SK-N-SH treated with all-trans-retinoic acid at 6 μM for 48 hours (cell line): ENCODE results near the gene GALNT7.

Experiments
- ATAC-seq: fragments of 200-7000 bp; cut with Tn5 transposase; 3 replicates; pipeline ENCODE4 v1.9.1; 2020; ENCODE audit warnings: mild to moderate bottlenecking, moderate library complexity
- ARNTL ChIP-seq: fragments of 450-650 bp; formaldehyde crosslinking; IDR thresholded peaks from 2 replicates; pipeline ENCODE4 v1.5.0; 2020; ENCODE audit warnings: low read depth, mild to moderate bottlenecking, moderate library complexity, borderline replicate concordance
- BACH2 ChIP-seq: fragments of 250-450 bp; sonication (Bioruptor Pico); IDR thresholded peaks from 2 replicates; pipeline ENCODE4 v1.9.0; 2021; ENCODE audit warnings: mild to moderate bottlenecking, borderline replicate concordance
- CSDC2 ChIP-seq: fragments of 250-450 bp; sonication (Bioruptor Pico); IDR thresholded peaks from 2 replicates; pipeline ENCODE4 v1.5.0; 2020; ENCODE audit warnings: mild to moderate bottlenecking, moderate library complexity
- ESRRG ChIP-seq: fragments of 250-450 bp; sonication (Bioruptor Pico); IDR thresholded peaks from 2 replicates; pipeline ENCODE4 v1.6.1; 2021; ENCODE audit warnings: mild to moderate bottlenecking
- GLIS3 ChIP-seq: fragments of 250-450 bp; sonication (Bioruptor Pico); IDR thresholded peaks from 2 replicates; pipeline ENCODE4 v1.5.0; 2020; ENCODE audit warnings: mild to moderate bottlenecking, moderate library complexity
- ISL1 ChIP-seq: fragments of 250-450 bp; sonication (Bioruptor Pico); IDR thresholded peaks from 2 replicates; pipeline ENCODE4 v2.1.2; 2022; ENCODE audit warnings: mild to moderate bottlenecking, moderate library complexity
- PPARA ChIP-seq: fragments of 250-450 bp; sonication (Bioruptor Pico); IDR thresholded peaks from 2 replicates; pipeline ENCODE4 v1.5.0; 2020; ENCODE audit warnings: mild to moderate bottlenecking, borderline replicate concordance
- RARB ChIP-seq: fragments of 250-450 bp; sonication (Bioruptor Pico); IDR thresholded peaks from 2 replicates; pipeline ENCODE4 v1.8.0; 2021; ENCODE audit warnings: mild to moderate bottlenecking, moderate library complexity
- TCF4 ChIP-seq: fragments of 250-450 bp; sonication (Bioruptor Pico); IDR thresholded peaks from 2 replicates; pipeline ENCODE4 v1.8.0; 2021; ENCODE audit warnings: mild to moderate bottlenecking, moderate library complexity, borderline replicate concordance
- TOX ChIP-seq: fragments of 250-450 bp; sonication (Bioruptor Pico); IDR thresholded peaks from 2 replicates; pipeline ENCODE4 v1.8.0; 2021; ENCODE audit warnings: mild to moderate bottlenecking, moderate library complexity, borderline replicate concordance
- ZC3H10 ChIP-seq: fragments of 250-450 bp; sonication (Bioruptor Pico); IDR thresholded peaks from 2 replicates; pipeline ENCODE4 v1.5.1; 2021; ENCODE audit warnings: mild to moderate bottlenecking, moderate library complexity
- ZFP3 ChIP-seq: fragments of 250-450 bp; sonication (Bioruptor Pico); IDR thresholded peaks from 2 replicates; pipeline ENCODE4 v1.5.0; 2020; ENCODE audit warnings: mild to moderate bottlenecking, moderate library complexity
- ZFP30 ChIP-seq: fragments of 450-650 bp; formaldehyde crosslinking; IDR thresholded peaks from 2 replicates; pipeline ENCODE4 v1.5.0; 2022; ENCODE audit warnings: mild to moderate bottlenecking, moderate library complexity
- ZNF565 ChIP-seq: fragments of 450-650 bp; formaldehyde crosslinking; conservative IDR thresholded peaks from 2 replicates; pipeline ENCODE4 v1.5.0; 2020; ENCODE audit warnings: low read depth, mild to moderate bottlenecking, moderate library complexity
- ZNF70 ChIP-seq: fragments of 450-650 bp; formaldehyde crosslinking; IDR thresholded peaks from 2 replicates; pipeline ENCODE4 v1.5.0; 2020; ENCODE audit warnings: mild to moderate bottlenecking, moderate library complexity
- ZNF8 ChIP-seq: fragments of 450-650 bp; formaldehyde crosslinking; IDR thresholded peaks from 2 replicates; pipeline ENCODE4 v1.5.0; 2020; ENCODE audit warnings: mild to moderate bottlenecking, moderate library complexity
- TF ChIP-seq, protein P1 (sequence below): fragments of 250-450 bp; sonication (Bioruptor Pico); IDR thresholded peaks from 2 replicates; pipeline ENCODE4 v1.5.0; 2020; ENCODE audit warnings: mild to moderate bottlenecking, moderate library complexity
- TF ChIP-seq, protein P2 (sequence below): fragments of 250-450 bp; sonication (Bioruptor Pico); IDR thresholded peaks from 2 replicates; pipeline ENCODE4 v1.8.0; 2020; ENCODE audit warnings: mild to moderate bottlenecking, moderate library complexity, borderline replicate concordance
- TF ChIP-seq, protein P3 (sequence below): fragments of 250-450 bp; sonication (Bioruptor Pico); IDR thresholded peaks from 2 replicates; pipeline ENCODE4 v1.5.1; 2021; ENCODE audit warnings: mild to moderate bottlenecking, moderate library complexity
- TF ChIP-seq, protein P4 (sequence below): fragments of 250-450 bp; sonication (Bioruptor Pico); IDR thresholded peaks from 2 replicates; pipeline ENCODE4 v1.5.1; 2020; ENCODE audit warnings: low read depth, mild to moderate bottlenecking, moderate library complexity

The GALNT7 gene

DNA sequence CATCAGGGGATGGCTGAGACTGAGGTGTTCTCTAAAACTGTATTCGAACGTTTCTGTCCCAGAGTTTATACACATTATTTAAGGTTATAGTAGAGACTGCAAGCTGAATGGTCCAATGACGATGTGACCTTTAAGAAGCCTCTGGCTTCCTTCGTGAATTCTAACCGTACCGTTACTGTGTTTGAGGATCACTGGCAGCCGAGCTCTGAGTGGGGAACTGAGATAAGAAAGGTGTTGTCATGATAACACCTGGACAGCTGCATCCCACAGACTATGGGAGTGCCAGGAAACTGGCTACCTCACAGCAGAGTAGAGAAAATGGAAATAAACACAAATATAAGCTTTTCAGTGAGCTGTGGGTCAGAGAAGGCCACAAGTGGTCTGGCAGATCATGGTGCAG is 106.5 kb downstream of the GALNT7 start (continued):
- TF ChIP-seq, protein P1, sequence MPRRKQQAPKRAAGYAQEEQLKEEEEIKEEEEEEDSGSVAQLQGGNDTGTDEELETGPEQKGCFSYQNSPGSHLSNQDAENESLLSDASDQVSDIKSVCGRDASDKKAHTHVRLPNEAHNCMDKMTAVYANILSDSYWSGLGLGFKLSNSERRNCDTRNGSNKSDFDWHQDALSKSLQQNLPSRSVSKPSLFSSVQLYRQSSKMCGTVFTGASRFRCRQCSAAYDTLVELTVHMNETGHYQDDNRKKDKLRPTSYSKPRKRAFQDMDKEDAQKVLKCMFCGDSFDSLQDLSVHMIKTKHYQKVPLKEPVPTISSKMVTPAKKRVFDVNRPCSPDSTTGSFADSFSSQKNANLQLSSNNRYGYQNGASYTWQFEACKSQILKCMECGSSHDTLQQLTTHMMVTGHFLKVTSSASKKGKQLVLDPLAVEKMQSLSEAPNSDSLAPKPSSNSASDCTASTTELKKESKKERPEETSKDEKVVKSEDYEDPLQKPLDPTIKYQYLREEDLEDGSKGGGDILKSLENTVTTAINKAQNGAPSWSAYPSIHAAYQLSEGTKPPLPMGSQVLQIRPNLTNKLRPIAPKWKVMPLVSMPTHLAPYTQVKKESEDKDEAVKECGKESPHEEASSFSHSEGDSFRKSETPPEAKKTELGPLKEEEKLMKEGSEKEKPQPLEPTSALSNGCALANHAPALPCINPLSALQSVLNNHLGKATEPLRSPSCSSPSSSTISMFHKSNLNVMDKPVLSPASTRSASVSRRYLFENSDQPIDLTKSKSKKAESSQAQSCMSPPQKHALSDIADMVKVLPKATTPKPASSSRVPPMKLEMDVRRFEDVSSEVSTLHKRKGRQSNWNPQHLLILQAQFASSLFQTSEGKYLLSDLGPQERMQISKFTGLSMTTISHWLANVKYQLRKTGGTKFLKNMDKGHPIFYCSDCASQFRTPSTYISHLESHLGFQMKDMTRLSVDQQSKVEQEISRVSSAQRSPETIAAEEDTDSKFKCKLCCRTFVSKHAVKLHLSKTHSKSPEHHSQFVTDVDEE: no peak
- TF ChIP-seq, all 23 proteins: peak for 0

DNA sequence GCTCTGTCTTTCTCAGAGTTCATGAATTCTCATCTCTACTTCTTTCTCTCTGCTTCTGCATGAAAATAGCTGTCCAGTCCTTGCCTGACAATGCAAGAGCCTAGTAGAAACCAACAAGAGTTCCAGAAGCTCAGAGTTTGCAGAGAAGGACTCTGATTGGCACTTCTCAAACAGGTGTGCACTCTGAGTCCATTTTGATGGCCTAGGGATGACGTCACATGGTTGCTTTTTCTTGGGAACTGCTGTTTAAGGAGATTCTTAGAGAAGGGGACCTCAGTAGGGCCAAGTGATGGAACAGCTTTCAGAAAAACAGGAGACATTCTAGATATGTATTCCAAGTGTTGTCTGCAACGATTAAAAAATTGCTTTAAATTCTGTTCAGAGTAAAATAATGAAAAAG is 108.7 kb downstream of the GALNT7 start:
- no peak for ATAC-seq
- TF ChIP-seq ZNF565 (CRISPR knock-in tag) (no peak), ZFP3 (CRISPR knock-in tag) (no peak), TOX (CRISPR knock-in tag) (no peak), BACH2 (CRISPR knock-in tag) (no peak), ZNF8 (no peak), GLIS3 (no peak), ZFP30 (CRISPR knock-in tag) (no peak), ARNTL (no peak), CSDC2 (CRISPR knock-in tag) (no peak), ISL1 (CRISPR knock-in tag) (no peak), PPARA (CRISPR knock-in tag) (no peak), ZNF70 (CRISPR knock-in tag) (no peak), ZC3H10 (CRISPR knock-in tag) (no peak)
- TF ChIP-seq, protein P2, sequence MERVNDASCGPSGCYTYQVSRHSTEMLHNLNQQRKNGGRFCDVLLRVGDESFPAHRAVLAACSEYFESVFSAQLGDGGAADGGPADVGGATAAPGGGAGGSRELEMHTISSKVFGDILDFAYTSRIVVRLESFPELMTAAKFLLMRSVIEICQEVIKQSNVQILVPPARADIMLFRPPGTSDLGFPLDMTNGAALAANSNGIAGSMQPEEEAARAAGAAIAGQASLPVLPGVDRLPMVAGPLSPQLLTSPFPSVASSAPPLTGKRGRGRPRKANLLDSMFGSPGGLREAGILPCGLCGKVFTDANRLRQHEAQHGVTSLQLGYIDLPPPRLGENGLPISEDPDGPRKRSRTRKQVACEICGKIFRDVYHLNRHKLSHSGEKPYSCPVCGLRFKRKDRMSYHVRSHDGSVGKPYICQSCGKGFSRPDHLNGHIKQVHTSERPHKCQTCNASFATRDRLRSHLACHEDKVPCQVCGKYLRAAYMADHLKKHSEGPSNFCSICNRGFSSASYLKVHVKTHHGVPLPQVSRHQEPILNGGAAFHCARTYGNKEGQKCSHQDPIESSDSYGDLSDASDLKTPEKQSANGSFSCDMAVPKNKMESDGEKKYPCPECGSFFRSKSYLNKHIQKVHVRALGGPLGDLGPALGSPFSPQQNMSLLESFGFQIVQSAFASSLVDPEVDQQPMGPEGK: no peak
- TF ChIP-seq, protein P1: no peak
- TF ChIP-seq, protein P3, sequence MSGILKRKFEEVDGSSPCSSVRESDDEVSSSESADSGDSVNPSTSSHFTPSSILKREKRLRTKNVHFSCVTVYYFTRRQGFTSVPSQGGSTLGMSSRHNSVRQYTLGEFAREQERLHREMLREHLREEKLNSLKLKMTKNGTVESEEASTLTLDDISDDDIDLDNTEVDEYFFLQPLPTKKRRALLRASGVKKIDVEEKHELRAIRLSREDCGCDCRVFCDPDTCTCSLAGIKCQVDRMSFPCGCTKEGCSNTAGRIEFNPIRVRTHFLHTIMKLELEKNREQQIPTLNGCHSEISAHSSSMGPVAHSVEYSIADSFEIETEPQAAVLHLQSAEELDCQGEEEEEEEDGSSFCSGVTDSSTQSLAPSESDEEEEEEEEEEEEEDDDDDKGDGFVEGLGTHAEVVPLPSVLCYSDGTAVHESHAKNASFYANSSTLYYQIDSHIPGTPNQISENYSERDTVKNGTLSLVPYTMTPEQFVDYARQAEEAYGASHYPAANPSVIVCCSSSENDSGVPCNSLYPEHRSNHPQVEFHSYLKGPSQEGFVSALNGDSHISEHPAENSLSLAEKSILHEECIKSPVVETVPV (CRISPR knock-in tag): no peak

DNA sequence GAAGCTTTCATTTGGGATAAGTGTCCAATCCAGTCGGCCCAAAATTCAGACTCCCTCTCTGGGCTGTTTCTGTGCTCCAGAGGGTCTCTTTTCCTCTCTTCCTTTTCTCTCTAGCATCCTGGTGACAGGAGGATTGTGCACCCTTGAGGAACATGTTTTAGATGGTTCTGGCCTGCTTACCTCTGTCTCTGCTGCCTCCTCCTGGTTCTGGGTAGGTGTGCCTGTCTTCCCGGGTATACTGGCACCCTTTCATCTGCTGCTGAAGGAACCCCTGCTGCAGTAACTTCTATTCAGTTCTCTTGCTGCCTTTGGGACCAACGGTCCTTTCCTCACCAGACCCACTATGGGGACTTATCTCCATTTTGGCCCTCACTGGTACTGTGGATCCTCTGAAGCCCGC is 112.4 kb downstream of the GALNT7 start:
- ATAC-seq: no peak
- TF ChIP-seq, protein P2: no peak
- TF ChIP-seq ZC3H10 (CRISPR knock-in tag): no peak

DNA sequence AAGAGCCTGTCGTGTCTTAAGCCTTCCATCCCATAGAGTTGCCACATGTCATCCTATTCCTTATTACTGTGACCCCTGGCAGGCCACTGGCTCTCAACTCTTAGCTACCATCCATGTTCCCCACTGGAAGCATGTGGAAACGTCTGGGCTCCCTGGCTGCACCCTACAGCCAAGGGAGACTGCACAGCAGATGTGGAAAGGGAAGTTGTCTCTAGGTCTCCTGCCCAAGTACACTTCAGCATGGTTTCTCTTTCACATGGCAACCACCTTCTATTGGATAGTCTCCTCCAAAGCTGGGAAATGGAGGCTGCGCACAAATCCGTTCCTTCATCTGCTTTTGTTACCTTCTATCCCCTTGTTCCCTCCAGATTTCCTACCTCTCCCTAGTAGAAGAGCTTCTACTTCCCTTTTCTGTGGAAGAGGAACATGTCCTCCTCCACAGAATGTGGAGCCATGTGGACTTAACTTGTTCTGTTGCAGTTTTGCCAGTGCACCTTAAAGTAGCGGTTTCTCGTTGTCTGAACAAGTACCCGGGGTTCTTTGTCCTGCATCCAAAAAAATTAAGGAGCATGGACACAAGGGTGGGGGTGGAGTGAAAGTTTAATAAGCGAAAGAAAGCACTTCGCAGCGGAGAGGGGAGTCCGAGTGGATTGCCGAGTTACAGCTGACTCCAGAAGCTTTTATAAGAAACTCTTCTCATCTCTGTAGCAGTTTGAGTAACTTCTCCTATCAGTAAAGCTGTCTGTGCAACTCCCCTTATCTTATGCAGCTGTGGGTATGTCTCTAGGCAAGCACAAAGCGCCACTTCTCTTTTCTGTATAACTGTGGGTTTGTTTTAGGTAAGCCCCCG is 113.0 kb downstream of the GALNT7 start:
- no peak for TF ChIP-seq TCF4 (CRISPR knock-in tag)
- no peak for TF ChIP-seq TOX (CRISPR knock-in tag)
- TF ChIP-seq CSDC2 (CRISPR knock-in tag): no peak
- TF ChIP-seq PPARA (CRISPR knock-in tag): no peak
- no peak for TF ChIP-seq ZC3H10 (CRISPR knock-in tag)
- TF ChIP-seq ZNF70 (CRISPR knock-in tag): no peak
- TF ChIP-seq RARB (CRISPR knock-in tag): no peak
- no peak for TF ChIP-seq ESRRG (CRISPR knock-in tag)
- TF ChIP-seq ISL1 (CRISPR knock-in tag): no peak
- TF ChIP-seq, protein P1: no peak
- TF ChIP-seq ZFP30 (CRISPR knock-in tag): no peak
- TF ChIP-seq, protein P4, sequence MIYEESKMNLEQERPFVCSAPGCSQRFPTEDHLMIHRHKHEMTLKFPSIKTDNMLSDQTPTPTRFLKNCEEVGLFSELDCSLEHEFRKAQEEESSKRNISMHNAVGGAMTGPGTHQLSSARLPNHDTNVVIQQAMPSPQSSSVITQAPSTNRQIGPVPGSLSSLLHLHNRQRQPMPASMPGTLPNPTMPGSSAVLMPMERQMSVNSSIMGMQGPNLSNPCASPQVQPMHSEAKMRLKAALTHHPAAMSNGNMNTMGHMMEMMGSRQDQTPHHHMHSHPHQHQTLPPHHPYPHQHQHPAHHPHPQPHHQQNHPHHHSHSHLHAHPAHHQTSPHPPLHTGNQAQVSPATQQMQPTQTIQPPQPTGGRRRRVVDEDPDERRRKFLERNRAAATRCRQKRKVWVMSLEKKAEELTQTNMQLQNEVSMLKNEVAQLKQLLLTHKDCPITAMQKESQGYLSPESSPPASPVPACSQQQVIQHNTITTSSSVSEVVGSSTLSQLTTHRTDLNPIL (CRISPR knock-in tag): no peak
- no peak for TF ChIP-seq ZNF8
- no peak for ATAC-seq
